Stomach (tissue), 9 donors: ENCODE data around the gene MINAR1. TPM values are rescaled to one million over a fixed set of nuclear protein-coding genes. Genes with fewer than 3 reads are reported as not detected.

Experiments used
- DNase-seq, 2 donors: peaks; one replicate each; pipeline versions ENCODE4 v3.0.0 to v3.0.0-alpha.2; 2013 to 2019
- H3K27ac ChIP-seq, 5 donors: fragments of 200-600 bp in 4 of 5; sonication (generic) in 4 of 5; one replicate each; pipeline ENCODE4 v1.5.1; 2013 to 2019; ENCODE audit warnings: mild to moderate bottlenecking in 1 of 5, moderate library complexity in 1 of 5
- H3K27me3 ChIP-seq, 3 donors: fragments of 200-600 bp; sonication (generic); one replicate each; pipeline ENCODE4 v1.5.1; 2017 to 2019; ENCODE audit warnings: mixed run types in 1 of 3
- H3K36me3 ChIP-seq, 4 donors: fragments of 200-600 bp; sonication (generic); 1 replicate in 3 of 4; 2 replicates in 1 of 4; pipeline ENCODE4 v1.5.1; 2016 to 2019
- H3K4me1 ChIP-seq, 4 donors: fragments of 200-600 bp; sonication (generic); one replicate each; pipeline ENCODE4 v1.5.1; 2016 to 2019
- H3K4me3 ChIP-seq, 4 donors: fragments of 200-600 bp; sonication (generic) in 3 of 4; one replicate each; pipeline ENCODE4 v1.5.1; 2016 to 2019; ENCODE audit warnings: mild to moderate bottlenecking in 1 of 4
- H3K9me3 ChIP-seq, 4 donors: fragments of 200-600 bp; sonication (generic); one replicate each; pipeline ENCODE4 v1.5.1; 2016 to 2019
- CTCF ChIP-seq, 7 experiments: fragments of 450-650 bp in 4 of 7; fragments of 200-600 bp in 3 of 7; sonication (generic) in 3 of 7; IDR thresholded peaks; one replicate each; pipeline ENCODE4 v1.5.1; 2016 to 2019; ENCODE audit warnings: antibody characterized with exemption in 7 of 7, control low read depth in 2 of 7, mild to moderate bottlenecking in 1 of 7
- EP300 ChIP-seq: sonication (generic); formaldehyde crosslinking; IDR thresholded peaks from one replicate; pipeline ENCODE4 v1.6.1; 2017; ENCODE audit warnings: antibody characterized with exemption
- POLR2A ChIP-seq, 4 donors: fragments of 450-650 bp; IDR thresholded peaks; one replicate each; pipeline ENCODE4 v1.6.1; 2016; ENCODE audit warnings: antibody characterized with exemption in 4 of 4, control low read depth in 2 of 4, mild to moderate bottlenecking in 1 of 4, moderate library complexity in 1 of 4
- POLR2AphosphoS5 ChIP-seq, 3 donors: sonication (generic); formaldehyde crosslinking; IDR thresholded peaks; one replicate each; pipeline ENCODE4 v1.6.1; 2016; ENCODE audit warnings: antibody characterized with exemption in 3 of 3
- WGBS, 5 donors: extraction: QIAGEN DNeasy Blood & Tissue Kit in 3 of 5; methylation state at CpG; one replicate each; pipeline versions ENCODE4 v1.1.5 to v1.1.7; 2013 to 2018; 5-methylcytosine and 5-hydroxymethylcytosine counted together
- intact Hi-C: fragments of 100-400 bp; cut with DNase I; formaldehyde crosslinking; loops from one replicate; pipeline ENCODE4 v1.15.1; 2023; ENCODE audit warnings: low total_unique reads
- polyA plus RNA-seq, 3 donors: library from polyadenylated mRNA; stranded (reverse); fragments of 200-250 nt; gene quantifications; one replicate each; pipeline ENCODE4 v1.2.3, GENCODE V29; 2013
- total RNA-seq, 5 donors: library from RNA; depleted of rRNA; stranded (reverse); fragments of >200 nt; gene quantifications; one replicate each; pipeline versions ENCODE4 v1.1.0 to v1.2.3, GENCODE V29; 2014 to 2016
- donor health status: healthy with polysubstance abuse.
- donor health status: Bipolar disorder and iron deficiency.
- donor health status: healthy.

Gene MINAR1
- total and polyA plus RNA-seq, 8 donors, result 0.12 to 1.3 (median 0.25) TPM; not detected in 3

- Histone ChIP-seq H3K9me3 (no peaks in the 10 kb centered on the region), H3K27ac (no peak overlapping the region), H3K4me3 (no peak overlapping the region), H3K4me1 (no peaks in the 10 kb centered on the region), H3K27me3 (peaks cover 0 to 14% (median 0%) of the 10 kb centered on the region in 3 donors), H3K36me3 (no peaks in the 10 kb centered on the region)
- DNase-seq, result no peak
- intact Hi-C loops, result no loop called here
- WGBS, 5 donors, result 88 to 93% (median 93%) methylated on average over 4 of the region's 4 CpGs
- TF ChIP-seq EP300 (no peak), POLR2AphosphoS5 (IDR thresholded peaks at IDR 0.05) (no peak), CTCF (IDR thresholded peaks at IDR 0.05) (no peak), POLR2A (IDR thresholded peaks at IDR 0.05) (no peak)
Observed at GRCh38 chr15:79455361-79455760, 23.2 kb downstream of the MINAR1 start.

- Histone ChIP-seq H3K4me1 (no peaks in the 10 kb centered on the region), H3K9me3 (no peaks in the 10 kb centered on the region), H3K4me3 (no peak overlapping the region), H3K27me3 (peaks cover 0 to 9% (median 0%) of the 10 kb centered on the region in 3 donors), H3K36me3 (no peaks in the 10 kb centered on the region), H3K27ac (no peak overlapping the region)
- TF ChIP-seq POLR2AphosphoS5 (IDR thresholded peaks at IDR 0.05), result no peak
- no peak for TF ChIP-seq POLR2A (IDR thresholded peaks at IDR 0.05)
- TF ChIP-seq EP300, result no peak
- TF ChIP-seq CTCF (IDR thresholded peaks at IDR 0.05), result no peak
- intact Hi-C loops, result no loop called here
- 80 to 85% (median 84%) methylated on average over 6 of the region's 6 CpGs for WGBS, 5 donors
- no peak for DNase-seq
Observed at GRCh38 chr15:79455943-79456342, 23.8 kb downstream of the MINAR1 start.

DNA sequence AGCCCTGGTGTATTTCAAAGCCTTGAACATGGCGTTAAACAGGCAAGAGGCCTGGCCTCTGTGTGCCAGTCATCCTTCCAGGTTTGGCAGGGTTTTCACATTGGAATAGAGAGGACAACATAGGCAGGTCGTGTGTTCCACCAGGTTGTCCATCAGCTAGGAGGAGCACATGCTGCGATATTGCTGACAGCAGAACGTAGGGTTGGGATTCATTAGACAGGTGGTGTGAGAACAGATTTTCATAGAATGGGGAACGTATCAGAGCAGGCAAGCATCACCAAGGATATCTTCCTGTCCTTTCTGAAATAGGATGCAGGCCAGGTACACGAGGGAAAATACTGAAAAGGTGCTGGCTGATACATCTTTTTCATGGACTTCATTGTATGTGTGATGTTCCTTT lies 26.4 kb downstream of the MINAR1 start:
- H3K27me3 ChIP-seq, result no peaks in the 10 kb centered on the region
- intact Hi-C loops, result no loop called here
- H3K9me3 ChIP-seq, result no peaks in the 10 kb centered on the region
- no peak overlapping the region for H3K27ac ChIP-seq
- no peaks in the 10 kb centered on the region for H3K4me1 ChIP-seq
- TF ChIP-seq EP300 (no peak), POLR2A (IDR thresholded peaks at IDR 0.05) (no peak), POLR2AphosphoS5 (IDR thresholded peaks at IDR 0.05) (no peak), CTCF (IDR thresholded peaks at IDR 0.05) (no peak)
- H3K36me3 ChIP-seq, result no peaks in the 10 kb centered on the region
- no peak overlapping the region for H3K4me3 ChIP-seq
- WGBS, 5 donors, result 82 to 89% (median 86%) methylated on average over 6 of the region's 6 CpGs
- no peak for DNase-seq

DNA sequence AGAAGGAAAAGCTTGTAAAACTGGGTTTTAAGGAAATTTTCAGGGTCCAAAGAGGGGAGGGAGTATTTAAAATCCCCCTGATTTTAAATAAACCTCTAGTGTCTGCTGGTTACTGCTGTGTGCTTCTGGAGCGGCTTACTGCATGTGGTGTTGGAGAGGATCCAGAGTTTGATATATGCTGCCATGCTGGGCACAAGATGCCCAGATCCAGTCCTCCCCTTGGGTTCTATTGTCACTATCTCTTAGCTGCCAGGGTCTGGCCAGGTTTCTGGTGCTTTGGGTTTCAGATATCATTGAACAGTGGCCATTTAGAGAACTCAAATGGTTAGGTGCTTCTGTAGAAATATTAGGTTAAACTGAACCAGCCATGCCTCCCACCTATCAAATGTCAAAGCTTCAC lies 27.5 kb downstream of the MINAR1 start:
- intact Hi-C loops, result no loop called here
- Histone ChIP-seq H3K4me1 (no peaks in the 10 kb centered on the region), H3K9me3 (no peaks in the 10 kb centered on the region), H3K27ac (no peak overlapping the region), H3K36me3 (no peaks in the 10 kb centered on the region), H3K4me3 (no peak overlapping the region), H3K27me3 (no peaks in the 10 kb centered on the region)
- no peak for DNase-seq
- TF ChIP-seq POLR2AphosphoS5 (IDR thresholded peaks at IDR 0.05) (no peak), EP300 (no peak), POLR2A (IDR thresholded peaks at IDR 0.05) (no peak), CTCF (IDR thresholded peaks at IDR 0.05) (no peak)
- 93 to 100% (median 100%) methylated on average over 1 of the region's 1 CpG for WGBS, 5 donors
